GM20431 (cell line): ENCODE results near the gene ATP8A1.
"Not testable (repeated sequence)": the region's sequence is repeated elsewhere in the genome, so short reads cannot be mapped to it uniquely, and the experiment has no call there.

ENCODE experiments used
- in situ Hi-C: fragments of 300-500 bp; cut with MseI, MboI; formaldehyde crosslinking; loops from one replicate; pipeline ENCODE4 v1.15.0; 2020; ENCODE audit warnings: low sequenced_read_pairs; ENCODE audit not compliant: unreplicated experiment

Gene ATP8A1

DNA sequence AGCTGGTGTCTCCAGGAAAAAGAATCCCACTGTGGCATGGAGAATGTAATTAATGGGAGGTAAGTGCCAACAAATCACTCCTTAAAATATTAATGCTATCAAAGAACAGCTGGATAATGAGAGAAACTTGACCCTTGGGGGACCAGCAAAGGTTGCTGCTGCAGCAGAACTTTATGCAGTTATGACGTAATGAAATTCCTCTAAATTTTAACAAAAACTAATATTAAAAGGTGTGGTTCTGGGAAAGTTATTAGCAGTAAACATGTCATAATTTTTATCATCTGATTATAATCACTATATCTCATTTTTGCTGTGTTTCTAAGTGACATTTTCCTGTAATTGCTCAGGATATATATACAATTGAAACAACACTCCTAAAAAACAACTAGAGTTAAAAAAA is 261.3 kb downstream of the ATP8A1 start:
- in situ Hi-C loops = no loop called here

DNA sequence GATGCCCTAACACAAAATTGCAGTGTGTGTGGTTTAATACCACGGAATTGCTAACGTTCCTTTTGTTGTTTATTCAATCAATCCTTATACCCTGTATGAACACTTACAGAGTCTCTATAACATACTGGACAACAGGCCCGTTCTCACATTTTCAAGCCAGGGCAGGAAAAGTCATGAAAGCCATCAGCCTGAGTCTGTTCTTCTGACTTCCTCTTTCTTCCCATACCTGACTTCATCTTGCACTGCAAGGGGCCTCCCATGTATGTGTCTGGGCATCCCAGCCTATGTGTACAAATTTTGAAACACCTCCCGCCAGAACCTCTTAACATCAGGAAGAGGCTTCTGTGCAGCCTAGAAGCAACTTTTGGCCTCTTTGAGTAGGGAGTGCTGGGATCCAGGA is 264.5 kb downstream of the ATP8A1 start:
- in situ Hi-C loops = no loop called here

DNA sequence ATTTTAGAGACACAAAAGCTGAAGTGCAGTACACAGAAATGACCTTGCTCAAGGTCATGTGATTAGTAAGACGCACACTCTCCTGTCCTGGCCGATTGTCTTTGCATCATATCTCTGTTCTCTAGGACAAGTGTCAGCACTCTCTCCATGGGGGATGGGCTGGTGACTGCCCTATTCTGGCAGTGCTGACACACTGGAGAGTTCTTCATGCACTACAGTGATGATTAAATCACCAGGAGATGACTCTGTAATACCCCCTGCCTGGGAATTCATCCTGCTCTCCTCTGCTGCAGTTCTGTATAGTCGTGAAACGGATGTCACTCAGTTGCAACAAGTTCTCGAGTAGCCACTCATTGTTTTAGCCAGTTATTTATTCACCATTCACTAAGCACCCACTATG is 264.9 kb downstream of the ATP8A1 start:
- in situ Hi-C loops = no loop called here

DNA sequence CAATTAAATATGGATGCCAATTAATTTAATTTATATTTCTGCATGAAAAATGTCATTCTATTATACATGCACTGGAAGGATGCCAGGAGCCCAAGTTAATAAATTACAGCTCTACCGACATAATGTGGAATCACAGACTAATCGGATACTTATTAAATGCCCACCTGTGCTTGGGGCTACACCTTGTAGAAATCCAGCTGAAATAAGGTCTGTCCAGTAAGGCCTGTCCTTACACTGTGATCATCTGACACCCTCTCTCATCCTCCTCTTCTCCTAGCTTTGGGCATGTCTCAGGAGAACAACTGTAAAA is 265.6 kb downstream of the ATP8A1 start:
- in situ Hi-C loops = no loop called here

DNA sequence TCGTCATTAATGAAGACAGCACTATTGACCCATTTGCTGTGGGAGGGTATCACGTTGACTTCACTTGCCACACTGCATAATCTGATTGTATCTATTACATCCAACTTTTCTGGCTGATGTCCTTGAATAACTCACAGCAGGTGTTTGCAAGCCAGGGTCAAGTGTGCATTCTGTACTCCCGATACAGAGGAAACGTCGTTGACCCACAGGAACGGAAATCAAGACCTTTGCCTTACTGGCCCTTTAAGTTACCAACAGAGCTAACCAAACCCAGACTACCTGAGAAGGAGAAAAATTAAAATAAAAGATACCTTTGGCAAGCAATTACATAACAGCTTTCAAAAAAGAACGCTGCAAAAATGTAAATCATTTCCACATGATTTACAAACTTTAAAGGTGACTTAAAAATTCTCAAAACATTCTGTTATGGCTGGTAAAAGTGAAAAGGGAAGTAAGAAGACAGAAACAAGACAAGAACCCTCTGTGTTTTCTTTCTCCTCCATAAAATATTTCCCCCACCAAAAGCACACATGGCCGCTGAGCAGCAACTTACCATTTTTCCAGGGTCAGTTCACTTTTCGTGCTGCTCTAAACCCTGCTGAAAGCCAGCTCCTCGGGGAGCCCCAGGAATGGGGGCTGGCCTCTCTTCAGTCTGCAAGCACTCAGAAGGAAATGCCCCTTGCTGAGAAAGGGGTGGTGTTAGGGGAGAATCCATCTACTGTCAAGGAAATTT is 266.1 kb downstream of the ATP8A1 start:
- in situ Hi-C loops = no loop called here

DNA sequence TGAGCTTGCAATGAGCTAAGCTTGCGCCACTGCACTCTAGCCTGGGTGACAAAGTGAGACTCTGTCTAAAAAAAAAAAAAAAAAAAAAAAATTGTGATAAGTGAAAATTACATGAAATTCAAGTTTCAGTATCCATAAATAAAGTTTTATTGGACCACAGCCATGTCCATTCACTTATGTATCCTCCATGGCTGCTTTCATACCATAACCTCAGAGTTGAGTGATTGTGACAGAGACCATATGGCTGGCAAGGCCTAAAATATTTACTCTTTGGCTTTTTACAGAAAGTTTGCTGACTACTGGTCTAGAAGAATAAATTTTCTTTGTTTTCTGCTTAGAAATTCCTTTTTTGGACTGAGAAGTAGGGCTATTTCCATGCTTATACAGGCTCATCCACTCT is 271.4 kb downstream of the ATP8A1 start:
- in situ Hi-C loops = no loop called here

DNA sequence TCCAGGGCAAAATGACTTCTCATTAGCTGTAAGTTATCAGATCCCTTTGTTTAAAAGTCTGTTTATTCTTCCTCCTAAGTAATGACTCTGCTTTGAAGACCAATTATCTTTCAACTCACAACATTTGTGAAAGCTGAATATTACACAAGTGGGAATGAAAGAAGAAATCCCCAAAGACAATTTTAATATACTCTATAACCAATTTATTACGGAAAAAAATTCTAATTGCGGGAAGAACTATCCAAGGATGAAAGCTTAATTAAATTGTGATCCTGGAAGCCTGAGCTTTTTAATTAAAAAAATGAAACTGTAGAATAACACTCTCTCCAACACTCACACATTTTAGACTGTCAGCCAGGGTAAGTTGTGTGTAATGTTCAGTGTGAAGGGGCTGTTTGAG is 275.2 kb downstream of the ATP8A1 start:
- in situ Hi-C loops = no loop called here

DNA sequence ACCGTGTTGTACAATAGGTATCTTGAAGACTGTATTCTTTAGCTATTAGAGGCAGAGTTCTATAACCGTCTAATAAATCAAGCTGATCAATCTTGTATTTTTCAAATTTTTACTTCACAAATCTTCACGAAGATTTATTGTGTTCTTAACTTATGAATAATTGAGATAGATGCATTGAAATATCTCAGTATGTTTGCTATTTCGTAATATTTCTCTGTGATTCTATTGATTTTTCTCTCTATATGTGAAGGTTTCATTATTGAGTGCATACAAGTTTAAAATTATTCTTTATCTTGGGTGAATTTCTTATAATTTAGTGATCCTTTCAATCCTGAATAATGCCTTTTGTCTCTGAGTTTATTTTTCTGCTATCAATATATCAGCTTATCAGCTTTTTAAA is 279.4 kb downstream of the ATP8A1 start:
- in situ Hi-C loops = no loop called here

DNA sequence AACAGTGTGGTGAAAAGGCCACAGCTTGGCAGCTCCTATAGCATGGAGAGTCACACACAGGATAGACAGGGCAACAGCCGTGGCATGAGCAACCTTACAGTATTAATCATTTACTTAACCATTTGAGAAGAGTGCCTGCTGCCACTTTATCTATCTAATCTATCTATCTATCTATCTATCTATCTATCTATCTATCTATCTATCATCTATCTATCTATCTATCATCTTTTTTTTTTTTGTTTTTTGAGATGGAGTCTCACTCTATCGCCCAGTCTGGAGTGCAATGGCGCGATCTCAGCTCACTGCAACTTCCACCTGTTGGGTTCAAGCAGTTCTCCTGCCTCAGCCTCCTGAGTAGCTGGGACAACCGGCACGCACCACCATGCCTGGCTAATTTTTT is 284.6 kb downstream of the ATP8A1 start:
- in situ Hi-C loops = not testable (repeated sequence)

DNA sequence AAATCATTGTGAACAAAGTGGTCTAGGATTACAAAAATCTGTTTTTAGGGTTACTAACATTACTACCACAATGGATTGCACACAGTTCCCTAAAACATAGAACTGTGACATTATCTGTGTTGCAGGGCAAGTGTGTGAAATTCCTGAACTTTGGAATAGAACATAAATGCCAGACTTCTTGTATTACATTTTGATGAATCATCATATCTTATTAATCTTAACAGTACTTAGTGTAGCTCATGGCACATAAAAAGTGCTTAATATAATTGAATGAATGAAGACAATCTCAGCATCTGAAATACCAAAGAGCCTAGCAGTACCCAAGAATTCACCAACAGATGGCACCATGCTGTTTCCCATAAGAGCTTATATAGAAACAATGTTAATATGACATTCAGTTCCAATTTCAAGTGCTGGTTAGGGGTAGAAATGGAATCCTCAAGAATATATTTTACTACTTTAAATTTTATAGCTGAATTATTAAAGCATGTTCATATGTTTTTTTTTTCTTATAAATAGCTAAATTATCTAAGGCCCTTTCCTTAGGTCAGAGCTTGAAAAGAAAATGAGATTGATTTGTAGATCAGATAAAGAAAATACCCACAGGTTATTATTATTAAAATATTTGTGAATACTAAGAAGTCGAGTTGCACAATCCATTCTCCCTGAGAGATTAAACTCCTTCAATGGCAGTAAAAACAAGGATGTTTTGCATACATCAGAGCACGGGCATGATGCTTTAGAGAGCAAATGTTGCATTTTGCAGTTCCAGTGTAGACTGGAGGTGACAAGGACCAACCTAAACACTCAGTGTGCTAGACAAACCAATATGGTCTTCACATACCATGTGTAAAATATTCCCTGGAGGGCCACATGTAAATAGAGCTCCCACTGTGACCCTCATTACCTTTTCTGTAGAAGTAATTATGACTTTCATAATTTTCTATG is 285.3 kb downstream of the ATP8A1 start:
- in situ Hi-C loops = no loop called here

DNA sequence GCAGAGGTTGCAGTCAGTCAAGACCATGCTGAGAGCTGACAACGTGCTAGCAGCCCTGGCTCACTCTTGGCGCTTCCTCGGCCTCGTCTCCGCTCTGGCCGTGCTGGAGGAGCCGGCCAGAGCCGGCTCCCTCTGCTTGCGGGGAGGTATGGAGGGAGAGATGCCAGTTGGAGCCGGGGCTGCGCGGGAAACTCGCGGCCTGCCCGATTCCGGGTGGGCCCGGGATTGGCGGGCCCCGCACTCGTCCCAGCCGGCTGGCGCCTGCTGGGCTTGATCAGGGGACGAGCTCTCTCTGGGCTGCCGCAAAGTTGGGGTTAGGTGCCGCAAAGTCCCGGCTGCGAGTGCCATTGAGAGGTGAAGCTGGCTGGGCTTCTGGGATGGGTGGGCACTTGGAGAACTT is 287.4 kb downstream of the ATP8A1 start:
- in situ Hi-C loops = no loop called here

DNA sequence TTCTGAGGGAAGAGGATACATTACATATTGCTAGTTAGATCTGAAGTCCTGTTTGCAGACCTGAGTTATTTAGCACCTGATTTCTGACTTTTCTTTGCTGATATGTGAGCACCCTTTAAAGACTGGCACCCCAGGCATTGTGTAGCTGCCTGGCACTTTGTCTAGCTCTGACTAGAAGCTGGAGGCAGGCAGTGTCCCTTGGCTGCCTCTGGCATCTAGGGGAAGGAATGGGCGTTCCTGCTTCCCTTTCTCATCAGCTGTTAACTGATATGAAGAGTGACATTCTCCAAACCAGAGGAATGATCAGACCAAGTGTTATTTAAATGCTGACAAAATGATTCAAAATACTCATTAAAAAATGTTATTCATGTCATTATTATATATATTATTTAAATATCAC is 289.9 kb downstream of the ATP8A1 start:
- in situ Hi-C loops = no loop called here

DNA sequence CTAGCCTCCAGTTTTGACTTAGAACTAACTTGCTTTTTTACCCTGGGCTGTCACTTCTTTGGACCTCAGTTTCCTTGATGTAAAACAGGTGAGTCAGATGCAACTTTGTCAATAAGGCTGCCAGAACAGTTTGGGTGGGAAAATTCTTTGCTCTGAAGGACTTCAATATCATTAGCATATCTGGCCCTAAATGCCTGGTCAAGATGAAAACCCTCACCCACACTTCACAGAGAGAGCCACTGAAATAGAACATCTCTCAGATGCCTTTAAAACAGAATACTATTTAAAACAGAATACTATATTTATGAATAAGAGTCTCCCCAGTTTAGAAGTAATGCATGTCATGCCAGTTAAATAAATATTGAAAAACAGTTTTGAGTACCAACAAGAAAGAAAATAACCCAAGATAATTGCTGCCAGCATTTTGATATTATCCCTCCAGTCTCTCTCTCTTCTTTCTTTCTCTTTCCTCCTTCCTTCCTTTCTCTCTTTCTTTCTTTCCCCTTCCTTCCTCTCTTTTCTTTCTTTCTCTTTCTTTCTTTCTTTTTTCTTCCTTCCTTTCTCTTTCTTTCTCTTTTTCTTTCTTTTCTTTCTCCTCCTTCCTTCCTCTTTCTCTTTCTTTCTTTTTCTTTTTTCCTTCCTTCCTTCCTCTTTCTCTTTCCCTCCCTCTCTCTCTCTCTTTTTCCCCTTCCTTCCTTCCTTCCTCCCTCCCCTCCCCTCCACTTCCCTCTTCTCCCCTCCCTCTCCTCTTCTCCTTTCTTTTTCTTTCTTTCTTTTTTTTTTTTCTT is 292.4 kb downstream of the ATP8A1 start:
- in situ Hi-C loops = no loop called here

DNA sequence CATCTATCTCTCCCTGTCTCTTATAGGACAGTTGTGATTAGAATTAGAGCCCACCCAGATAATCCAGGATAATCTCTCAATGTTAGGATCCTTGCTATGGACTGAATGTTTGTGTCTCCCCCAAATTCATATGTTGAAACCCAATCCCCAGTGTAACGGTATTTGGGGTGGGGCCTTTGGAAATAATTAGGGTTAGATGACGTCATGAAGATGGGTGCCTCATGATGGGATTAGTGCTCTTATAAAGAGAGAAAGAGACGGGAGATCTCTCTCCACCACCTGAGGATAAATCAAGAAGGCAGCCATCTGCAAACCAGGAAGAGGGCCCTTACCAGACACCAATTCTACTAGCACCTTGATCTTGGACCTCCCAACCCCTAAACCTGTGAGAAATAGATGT is 293.3 kb downstream of the ATP8A1 start:
- in situ Hi-C loops = no loop called here

DNA sequence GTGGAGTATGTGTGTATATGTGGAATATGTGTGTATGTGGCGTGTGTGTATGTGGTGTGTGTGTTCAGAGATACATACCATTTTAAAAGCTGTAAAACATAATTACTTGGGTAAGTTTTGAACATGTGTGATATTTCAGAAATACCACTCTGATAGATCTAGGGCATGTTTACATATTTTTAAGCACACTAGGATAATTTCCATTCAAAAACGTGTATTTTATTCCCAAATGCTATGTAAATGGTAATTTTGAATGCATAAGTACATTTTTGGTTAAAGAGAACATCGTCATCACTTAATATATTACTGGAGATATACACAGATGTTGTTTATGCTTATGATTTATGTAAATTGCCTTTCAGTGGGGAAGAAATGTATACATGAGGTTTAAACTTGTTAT is 294.3 kb downstream of the ATP8A1 start:
- in situ Hi-C loops = no loop called here

DNA sequence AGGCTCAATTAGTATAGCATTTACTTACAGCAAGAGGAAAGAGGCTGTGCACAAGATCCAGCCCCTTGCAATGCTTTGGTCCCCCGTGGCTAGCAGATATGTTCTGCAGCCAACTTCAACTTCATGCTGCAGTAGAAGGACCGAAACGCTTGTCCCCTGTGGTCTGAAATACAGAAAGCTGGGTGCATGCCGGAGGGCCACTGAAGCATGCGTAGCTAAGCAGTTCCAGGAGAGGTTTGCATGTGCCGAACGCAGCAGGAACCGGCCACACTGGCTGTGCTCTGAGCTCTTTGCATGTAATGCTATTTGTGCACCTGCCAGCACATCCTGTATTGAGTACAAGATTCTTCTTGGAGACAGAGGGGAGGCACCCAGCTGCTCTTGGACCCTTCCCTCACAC is 295.4 kb downstream of the ATP8A1 start:
- in situ Hi-C loops = no loop called here

DNA sequence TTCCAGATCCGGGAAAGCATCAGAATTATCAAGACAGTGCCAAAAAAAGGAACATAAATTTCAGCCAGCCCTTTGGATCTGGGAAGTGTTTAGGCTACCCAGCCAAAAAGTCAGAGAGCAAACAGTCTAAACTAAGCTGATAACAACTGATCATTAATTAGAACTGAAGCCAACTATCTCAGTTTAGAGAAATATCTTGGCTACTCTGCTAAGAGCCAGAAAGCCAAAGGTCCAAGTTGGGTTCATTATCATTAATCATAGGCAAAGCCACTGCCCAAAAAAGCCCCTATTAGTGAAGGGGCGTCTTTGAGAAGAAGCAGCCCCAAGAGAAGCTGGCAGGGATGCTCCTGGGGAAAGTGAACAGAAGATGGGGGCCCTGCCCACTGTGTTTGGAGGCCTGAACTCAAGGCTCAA is 296.6 kb downstream of the ATP8A1 start:
- in situ Hi-C loops = no loop called here

DNA sequence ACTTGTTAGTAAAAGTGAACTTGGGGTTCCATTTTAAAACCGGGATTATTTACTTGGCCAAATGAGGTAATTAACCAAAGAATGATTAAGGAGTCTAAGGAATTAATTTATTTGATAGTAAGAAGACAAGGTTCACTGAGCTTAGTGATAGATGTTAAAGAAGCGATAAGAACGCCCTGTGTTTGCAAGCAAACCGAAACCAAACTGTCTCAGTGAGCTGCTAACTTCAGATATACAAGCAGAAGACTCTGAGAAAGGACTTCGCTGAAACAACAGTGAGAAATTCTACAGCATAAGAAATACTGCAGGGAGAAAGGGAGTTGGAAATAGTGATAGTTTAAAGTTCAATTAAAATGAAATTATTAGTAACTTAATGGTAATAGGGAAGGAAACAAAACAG is 297.2 kb downstream of the ATP8A1 start:
- in situ Hi-C loops = no loop called here
